GM18873 (cell line): ENCODE results near the gene ULK4.
"Not testable (repeated sequence)": the region's sequence is repeated elsewhere in the genome, so short reads cannot be mapped to it uniquely, and the experiment has no call there.

Experiments
- ATAC-seq: cut with Tn5 transposase; IDR thresholded peaks from one replicate; pipeline ENCODE4 v1.9.1; 2021; ENCODE audit warnings: mild to moderate bottlenecking, moderate library complexity, moderate number of reproducible peaks; ENCODE audit not compliant: unreplicated experiment, low FRiP score

ULK4 gene

DNA sequence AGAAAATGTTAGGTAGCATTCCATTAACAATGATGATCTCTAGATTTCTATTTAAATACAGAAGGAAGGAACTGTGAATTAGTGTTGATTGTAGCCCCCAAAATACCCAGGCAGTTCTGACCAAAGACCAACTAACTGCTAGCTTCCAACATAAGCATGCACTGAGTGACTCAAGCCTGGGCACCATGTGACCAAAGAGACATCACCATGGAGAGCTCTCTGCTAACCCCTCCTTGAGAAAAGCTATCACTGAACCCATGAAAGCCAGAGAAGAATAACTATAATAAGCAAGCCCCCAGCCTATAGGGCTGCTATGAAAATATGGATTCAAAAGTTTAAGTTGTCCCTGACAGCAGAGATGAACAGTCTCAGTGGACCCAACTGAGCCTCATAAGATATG lies 310.2 kb downstream of the ULK4 start:
- no peak for ATAC-seq

DNA sequence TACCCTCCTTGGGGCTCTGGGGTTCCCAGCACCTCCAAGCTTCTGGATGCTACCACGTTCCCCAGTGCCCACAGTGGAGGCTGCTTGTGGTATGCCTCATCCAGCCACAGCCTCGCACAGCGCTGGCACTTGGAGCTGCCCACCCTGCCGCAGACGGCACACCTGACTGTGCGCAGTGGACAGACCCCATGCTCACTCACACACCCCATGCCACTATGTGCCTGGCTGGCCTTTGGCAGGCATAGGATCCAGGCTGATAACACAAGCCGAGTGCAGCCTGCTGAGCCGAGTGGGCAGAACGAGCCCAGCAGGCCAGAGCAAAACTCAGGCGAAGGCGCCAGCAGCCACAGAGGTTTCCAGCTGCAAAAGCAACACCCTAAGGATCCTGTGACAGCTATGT lies 311.5 kb downstream of the ULK4 start:
- ATAC-seq, result no peak

DNA sequence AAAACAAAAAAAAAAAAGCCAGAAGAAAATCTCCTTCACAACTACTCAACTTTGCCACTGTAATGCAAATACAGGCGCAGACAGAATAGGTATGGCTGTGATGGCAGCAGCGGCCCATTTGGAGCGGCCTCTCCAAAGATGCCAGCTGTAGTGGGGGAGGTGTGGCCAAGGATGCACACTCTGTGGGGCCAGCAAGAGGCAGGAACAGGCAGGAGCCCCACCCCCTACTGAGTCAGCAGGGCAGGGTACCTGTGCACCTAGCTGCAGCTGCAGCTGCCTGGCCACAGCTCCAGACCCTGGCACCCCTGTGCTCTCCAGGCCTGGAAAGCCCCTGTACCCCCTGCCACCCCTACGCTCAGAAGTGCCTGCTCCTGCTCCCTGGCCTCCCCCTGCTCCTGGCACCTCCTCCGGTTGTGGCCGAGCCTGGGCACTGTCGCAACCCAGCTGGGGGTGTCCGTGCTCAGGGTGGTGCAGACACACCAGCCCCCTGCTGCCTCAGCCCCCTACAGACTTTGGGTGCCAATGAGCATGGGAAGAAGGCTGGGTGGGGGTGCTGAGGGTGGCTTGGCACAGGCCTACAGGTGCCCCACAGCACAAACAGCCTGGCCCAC lies 312.7 kb downstream of the ULK4 start:
- no peak for ATAC-seq

DNA sequence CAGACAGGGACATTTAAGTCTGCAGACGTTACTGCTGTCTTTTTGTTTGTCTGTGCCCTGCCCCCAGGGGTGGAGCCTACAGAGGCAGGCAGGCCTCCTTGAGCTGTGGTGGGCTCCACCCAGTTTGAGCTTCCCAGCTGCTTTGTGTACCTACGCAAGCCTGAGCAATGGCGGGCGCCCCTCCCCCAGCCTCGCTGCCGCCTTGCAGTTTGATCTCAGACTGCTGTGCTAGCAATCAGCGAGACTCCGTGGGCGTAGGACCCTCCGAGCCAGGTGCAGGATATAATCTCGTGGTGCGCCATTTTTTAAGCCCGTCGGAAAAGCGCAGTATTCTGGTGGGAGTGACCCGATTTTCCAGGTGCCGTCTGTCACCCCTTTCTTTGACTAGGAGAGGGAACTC lies 314.2 kb downstream of the ULK4 start:
- not testable (repeated sequence) for ATAC-seq

DNA sequence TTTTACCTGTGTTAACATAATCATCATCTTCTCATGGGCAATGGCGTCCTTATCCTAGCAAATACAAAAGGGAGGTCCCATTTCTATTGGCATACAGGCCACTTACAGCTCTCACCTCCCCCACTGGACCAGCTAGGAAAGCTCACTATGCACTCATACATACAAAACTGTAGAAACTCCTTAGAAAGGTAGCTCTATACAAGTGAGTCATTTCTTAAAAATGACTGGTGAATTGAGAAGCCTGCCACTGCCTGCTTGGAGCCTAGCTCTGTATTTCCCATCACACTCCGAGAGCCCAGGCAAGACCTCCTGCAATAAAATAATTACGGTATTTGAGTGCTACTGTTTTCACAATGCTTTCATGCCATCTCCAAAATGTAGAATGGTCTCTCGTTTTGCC lies 321.8 kb downstream of the ULK4 start:
- ATAC-seq, result no peak

DNA sequence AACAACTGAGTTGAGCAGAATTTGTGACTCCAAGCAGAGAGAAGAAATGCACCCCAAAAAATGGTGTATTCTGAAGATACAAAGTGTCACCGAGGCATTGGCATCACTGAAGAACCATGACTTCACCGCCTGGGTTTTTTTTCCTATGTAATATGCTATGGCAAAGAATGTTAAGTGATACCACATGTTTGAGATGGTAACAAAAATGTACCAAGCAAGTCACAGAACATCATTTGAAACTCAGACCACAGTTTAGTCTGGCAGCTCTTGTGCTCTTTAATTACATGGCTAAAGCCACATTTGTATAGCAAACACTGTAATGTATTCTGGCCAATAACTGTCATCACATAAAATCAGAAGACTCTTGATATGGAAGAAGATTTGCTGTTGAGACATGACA lies 323.5 kb downstream of the ULK4 start:
- ATAC-seq, result no peak

DNA sequence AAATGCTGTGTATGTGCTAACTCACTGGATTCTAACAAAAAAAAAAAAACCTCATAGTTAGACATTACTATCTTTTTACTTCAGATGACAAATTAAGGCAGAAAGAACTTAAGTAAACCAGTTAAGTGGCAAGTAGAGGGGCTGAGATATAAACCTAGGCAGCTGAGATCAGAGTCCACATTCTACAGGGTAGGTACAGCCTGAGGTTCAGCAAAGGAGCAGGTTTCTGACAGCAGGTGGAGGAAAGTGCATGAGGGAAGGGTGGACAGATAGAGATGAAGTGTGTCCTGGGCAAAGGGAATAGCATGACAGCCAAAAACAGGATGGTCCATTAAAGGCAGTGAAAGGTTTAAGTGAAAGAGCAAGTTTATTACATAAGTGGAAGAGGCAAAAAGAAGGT lies 329.2 kb downstream of the ULK4 start:
- ATAC-seq, result no peak

DNA sequence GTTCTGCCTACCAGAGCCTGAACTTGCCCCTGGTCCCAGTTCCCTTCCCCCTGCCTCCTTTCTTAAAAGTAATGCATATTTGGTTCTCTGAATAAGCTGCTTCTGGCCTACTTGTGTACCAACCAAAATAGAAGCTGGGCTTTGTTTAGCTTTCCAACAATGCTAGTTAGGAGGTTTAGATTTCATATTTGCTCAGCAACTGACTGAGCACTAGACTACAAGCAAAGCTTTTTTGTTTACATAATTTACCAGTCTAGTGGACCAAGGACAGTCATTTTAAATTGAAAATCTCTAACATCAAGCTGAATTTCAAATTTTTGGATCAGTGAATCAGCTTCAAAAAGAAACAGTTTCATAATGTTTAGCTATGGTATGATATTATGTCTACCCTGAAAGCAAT lies 331.2 kb downstream of the ULK4 start:
- no peak for ATAC-seq

DNA sequence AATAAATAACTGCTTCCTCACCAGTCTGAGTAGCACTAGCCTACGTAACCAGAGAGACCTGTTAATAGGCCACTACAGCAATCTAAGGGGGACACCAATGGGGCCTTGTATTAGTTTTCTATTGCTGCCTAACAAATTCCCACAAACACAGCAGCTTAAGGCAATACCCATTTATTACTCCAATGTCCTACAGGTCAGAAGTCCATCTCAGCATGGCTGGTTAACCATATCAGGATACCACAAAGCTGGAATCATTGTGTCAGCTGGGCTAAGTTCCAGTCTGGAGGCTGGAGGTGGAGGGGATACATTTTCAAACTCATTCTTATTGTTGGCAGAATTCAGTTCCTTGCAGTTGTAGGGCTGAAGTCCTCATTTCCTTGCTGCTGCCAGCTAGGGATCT lies 331.9 kb downstream of the ULK4 start:
- no peak for ATAC-seq

DNA sequence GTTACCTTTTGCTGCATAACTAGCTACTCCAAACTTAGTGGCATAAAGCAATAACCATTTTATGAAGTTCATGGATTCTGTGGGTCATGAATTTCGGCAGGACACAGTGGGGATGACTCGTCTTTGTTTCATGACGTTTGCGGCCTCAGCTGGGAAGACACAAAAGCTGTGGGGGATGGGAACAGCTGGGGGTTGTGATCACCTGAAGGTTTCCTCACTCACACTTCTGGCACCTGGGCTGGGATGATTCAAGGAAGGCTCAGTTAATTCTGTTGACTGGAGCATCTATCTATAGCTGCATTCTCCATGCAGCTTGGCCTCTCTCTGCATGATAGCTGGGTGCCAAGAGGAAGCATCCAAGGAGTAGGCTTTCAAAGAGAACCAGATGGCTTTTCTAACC lies 332.8 kb downstream of the ULK4 start:
- ATAC-seq, result no peak

DNA sequence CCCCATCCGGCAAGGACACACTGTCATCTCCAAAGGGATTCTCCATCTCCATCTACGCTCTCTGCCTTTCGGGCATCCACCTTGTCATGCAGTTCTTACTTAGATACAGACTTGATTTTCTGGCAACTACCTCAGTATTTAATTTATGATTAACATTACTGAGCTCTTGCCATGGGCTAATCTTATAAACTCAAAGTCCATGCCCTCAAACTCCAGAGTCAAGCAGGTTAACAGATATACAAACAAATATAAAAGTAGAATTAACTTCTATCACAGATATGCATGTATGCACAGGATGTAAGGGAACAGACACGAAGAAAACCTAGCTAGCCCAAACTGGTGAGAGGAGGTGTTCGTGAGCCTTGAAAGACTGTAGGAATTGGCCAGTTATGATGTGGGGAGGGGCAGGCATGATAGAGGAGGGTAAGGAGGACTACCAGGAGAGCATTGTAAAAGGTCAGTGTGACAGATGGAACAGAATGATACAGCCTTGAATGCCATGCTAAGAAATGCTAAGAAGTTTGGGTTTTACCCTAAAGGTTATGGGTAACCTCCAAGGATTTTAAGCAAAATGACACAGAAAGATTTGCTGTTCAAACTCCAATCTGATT lies 334.3 kb downstream of the ULK4 start:
- no peak for ATAC-seq

DNA sequence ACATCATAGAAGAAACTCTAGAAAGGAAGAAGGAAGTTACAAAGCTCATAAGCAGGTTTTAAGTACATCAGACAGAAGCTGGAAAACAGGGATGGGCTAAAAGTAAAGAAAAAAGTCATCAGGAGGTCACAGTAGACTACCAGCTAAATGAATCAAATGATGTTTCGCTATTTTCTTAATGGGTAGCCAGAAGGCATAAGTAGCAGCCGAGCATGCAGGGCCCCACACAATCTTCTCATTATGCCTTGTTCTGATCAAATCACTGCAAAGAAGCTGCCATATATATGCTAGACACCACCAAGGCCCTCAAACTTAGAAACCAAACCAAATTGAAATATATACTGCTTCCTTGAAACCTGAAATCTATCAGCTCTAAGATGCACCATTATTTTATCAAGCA lies 349.1 kb downstream of the ULK4 start:
- ATAC-seq, result no peak

DNA sequence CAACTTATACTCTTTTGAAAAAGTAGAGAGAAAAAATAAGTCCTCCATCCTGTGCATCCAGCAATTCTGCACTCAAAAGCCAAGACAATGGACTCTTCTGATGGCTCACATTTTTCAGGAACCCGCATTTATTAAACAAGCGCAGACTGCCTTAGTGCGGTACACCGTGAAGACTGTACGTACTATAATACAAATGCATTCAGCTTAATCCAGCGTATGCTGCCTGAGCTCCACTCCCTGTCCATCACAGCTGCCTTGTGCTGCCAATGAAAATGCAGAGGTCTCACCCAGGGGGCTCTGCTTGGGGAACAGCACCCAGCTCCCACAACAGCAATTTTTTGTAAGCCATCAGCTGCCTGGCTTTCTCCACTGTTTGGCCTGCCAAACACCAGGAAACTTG lies 350.9 kb downstream of the ULK4 start:
- no peak for ATAC-seq

DNA sequence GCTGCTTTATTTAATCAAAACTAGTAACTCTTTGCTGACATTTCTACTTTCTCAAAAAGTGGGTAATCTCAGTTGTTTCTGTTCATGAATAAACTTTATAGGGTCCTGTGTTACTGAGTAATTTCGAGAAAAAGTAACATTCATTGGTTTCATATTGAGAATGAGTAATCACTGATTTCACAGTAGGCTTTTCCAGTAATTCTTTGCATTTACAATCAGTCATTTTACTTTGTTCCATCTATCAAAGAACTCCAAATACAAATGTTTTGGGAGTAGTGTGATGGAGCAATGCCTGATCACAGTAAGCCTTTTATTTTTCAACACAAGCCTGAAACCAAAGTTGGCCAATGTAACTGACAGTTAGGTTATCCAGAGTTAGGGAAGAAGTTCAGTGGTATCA lies 353.6 kb downstream of the ULK4 start:
- ATAC-seq, result no peak

DNA sequence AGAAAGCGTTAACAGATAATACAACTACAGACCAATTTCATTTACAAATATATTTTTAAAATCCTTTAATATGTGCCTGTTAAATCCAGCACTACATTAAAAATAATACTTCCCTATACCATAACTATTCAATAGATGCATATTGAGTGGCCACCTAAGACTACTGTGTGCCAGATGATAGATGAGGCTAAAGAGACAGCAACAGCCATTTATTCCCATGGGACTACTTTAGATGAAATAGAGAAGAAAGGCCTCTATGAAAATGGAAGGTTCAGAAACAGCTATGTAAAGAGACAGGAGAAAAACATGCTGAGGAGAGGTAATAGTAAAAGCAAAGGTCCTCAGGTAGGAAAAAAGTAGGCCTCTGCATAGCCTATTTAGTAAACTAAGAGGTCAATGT lies 358.1 kb downstream of the ULK4 start:
- ATAC-seq, result no peak

DNA sequence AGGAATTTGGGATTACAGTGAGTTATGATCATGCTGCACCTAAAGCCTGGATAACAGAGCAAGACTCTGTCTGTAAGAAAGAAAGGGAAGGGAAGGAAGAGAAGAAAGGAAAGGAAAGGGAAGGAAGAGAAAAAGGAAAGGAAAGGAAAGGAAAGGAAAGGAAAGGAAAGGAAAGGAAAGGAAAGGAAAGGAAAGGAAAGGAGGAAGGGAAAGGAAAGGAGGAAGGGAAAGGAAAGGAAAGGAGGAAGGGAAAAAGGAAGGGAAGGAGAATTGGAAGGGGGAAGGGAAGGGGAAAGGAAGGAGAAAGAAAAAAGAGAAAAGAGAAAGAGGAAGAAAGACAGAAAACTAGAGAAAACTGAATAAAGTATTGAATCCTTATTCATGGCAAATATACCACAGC lies 359.8 kb downstream of the ULK4 start:
- ATAC-seq, result no peak

DNA sequence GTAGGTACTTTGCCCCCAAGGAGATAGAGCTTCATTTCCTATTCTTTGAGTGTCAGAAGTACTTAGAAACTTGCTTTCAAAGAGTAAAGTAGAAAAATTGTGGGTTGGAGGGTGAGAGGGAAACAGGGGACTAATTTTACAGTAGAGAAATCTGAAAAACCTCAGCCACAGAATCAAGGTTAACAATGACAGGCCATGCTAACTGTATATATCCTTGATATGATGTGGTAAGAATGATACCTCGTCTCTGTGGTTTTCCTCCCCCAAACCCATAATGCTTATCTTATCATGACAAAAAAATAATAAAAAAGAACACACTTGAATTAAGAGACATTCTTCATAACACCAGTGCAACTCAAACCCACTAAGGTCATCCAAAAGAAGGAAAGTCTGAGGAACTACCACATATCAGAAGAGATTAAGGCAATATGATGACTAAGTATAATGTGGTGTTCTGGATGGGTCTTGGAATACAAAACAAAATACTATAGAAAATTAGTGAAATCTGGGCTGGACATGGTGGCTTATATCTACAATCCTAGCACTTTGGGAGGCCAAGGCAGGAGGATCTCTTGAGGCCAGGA lies 360.4 kb downstream of the ULK4 start:
- ATAC-seq, result no peak

DNA sequence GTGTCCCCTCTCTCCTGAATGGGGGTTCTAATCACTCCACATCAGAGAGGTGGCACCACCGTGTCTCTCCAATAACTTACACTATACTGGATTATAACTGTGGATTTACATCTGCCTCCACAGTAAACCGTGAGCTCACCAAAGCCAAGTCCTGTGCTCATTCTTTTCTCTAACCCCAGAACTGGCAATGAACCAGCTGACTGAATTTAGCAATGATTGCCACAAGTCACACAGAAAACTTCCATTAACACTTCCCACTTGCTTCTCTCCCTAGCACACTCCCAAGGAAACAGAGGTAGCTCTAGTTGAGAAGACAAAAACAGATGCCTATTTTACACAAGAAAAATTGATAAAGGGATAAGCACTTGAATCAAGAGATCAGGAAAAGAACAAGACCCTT lies 361.3 kb downstream of the ULK4 start:
- no peak for ATAC-seq

DNA sequence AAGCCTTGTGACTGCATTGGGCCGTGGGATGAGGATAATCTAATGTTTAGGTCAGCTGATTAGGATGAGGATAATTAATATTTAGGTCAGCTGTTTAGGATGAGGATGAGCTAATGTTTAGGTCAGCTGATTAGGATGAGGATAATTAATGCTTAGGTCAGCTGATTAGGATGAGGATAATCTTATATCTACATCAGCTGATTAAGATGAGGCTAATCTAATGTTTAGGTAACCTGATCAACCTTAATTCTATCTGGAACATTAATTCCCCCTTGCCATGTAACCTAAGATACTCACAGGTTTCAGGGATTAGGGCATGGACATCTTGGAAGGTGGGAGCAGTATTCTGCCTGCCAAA lies 362.8 kb downstream of the ULK4 start:
- no peak for ATAC-seq

DNA sequence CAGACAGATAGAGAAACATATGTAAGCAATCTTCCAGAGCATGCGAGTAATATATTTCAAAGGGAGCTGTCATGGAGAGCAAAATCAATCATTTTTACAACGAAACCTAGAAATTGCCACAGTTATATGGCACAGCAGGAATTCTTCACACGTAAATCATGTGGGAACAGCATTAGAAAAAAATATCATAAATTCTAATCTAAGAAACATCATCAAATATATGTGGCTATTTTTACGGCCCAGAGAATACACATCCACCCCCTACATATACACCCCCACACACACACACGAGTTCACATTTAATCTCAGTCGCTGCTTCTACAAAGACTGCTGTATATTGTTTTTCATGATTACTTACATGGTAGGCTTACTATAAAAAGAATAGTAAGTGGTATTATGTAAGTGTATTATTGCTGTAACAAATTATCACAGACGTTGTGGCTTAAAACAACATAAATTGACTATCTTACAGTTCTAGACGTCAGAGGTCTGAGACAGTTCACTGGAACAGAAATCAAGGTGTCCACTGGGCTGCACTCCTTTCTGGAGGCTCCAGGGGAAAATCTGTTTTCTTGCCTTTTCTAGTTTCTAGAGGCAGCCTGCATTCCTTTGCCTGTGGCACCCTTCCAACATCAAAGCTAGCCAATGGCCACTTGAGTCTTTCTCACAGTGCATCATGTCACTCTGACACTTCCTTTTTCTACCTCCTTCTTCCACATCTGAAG lies 363.3 kb downstream of the ULK4 start:
- ATAC-seq, result no peak

DNA sequence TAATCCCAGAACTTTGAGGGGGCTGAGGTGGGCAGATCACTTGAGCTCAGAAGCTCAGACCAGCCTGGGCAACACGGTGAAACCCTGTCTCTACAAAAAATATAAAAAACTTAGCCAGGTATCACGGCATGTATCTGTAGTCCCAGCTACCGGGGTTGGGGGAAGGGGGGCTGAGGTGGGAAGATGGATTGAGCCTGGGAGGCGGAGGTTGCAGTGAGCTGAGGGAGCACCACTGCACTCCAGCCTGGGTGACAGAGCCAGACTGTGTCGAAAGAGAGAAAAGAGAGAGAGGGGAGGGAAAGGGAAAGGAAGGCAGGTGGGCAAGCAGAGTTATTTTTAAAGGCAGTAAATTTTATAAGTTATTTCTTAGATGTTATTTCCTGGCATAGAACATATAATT lies 368.1 kb downstream of the ULK4 start:
- ATAC-seq, result no peak
